Fibroblast of villous mesenchyme (primary cell): ENCODE results near the gene STK25. TPM values are rescaled to one million over a fixed set of nuclear protein-coding genes. Genes with fewer than 3 reads are reported as not detected.

Source experiments
- DNase-seq: peaks from one replicate; pipeline ENCODE4 v3.0.0-alpha.2; 2010; ENCODE audit warnings: low read depth
- H3K4me3 ChIP-seq: 2 replicates; pipeline ENCODE4 v1.5.1; 2011; ENCODE audit warnings: low read depth, mild to moderate bottlenecking, low read length
- CTCF ChIP-seq: IDR thresholded peaks from 2 replicates; pipeline ENCODE4 v1.5.1; 2012; ENCODE audit warnings: low read depth, mild to moderate bottlenecking, low read length; ENCODE audit not compliant: insufficient read depth
- total RNA-seq: library from RNA; depleted of rRNA; stranded (reverse); fragments of >200 nt; gene quantifications from 2 replicates; pipeline ENCODE4 v1.2.3, GENCODE V29; 2012

Gene STK25
- total RNA-seq, 1 donor: 245 TPM

DNA sequence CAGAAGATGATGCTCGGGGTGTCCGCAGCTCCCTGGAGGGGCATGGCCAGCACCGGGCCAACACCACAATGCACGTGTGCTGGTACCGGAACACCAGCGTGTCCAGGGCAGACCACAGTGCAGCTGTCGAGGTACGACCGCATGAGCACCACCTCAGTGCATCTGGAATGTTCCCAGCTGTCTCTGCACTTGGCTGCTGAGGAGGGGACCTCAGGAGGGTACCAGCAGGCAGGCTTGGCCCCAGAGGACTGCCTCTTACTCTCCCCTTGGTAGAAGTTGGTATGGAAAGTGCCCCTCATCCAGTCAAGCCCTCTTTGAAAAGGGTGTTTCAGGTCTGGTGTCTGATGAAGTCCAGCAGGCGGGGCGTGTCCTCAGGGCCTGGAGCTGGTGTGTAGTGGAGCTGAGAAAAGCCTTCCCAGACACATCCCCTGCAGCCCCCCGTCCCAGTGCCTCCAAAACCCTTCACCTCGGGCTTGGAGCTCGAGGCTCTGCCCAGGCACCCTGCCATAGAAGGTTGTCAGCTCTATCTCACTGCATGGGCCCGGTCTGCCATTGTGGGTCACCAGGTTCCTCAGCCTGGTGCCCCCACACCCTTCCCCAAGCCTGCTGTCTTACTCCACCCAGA lies 16.7 kb downstream of the STK25 start:
- H3K4me3 ChIP-seq: no peak overlapping the region
- DNase-seq: no peak
- no peak for TF ChIP-seq CTCF

DNA sequence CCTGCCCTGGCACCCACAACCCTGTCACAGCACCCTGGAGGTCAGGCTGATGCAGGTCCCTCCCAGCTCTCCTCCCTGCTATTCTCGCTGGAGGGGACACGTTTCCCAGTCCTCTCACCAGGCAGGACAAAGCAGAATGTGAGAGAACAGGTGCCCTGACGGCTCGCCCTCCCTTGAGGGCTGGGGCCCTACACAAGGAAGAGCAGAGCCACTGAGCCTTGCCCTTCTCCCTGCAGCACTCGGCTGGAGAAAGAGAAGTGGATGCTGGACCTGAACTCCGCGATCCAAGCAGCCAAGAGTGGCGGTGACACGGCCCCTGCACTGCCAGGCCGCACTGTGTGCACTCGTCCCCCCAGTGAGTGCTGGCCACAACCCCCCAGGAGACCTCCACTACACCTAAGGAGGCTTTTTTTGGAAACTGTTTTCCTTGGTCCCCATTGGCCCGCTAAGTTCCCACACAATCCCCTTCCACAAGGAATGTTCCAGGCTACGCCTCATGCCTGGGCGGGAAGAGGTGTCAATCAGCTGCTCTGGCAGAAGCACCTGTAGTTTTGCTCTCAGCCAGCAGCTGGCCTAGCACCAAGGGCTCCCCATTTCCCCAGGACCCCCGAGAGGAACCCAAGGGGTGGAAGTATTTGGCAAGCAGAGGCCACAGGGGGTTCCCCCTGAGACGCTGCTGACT lies 17.4 kb downstream of the STK25 start:
- TF ChIP-seq CTCF: no peak
- H3K4me3 ChIP-seq: no peak overlapping the region
- no peak for DNase-seq

DNA sequence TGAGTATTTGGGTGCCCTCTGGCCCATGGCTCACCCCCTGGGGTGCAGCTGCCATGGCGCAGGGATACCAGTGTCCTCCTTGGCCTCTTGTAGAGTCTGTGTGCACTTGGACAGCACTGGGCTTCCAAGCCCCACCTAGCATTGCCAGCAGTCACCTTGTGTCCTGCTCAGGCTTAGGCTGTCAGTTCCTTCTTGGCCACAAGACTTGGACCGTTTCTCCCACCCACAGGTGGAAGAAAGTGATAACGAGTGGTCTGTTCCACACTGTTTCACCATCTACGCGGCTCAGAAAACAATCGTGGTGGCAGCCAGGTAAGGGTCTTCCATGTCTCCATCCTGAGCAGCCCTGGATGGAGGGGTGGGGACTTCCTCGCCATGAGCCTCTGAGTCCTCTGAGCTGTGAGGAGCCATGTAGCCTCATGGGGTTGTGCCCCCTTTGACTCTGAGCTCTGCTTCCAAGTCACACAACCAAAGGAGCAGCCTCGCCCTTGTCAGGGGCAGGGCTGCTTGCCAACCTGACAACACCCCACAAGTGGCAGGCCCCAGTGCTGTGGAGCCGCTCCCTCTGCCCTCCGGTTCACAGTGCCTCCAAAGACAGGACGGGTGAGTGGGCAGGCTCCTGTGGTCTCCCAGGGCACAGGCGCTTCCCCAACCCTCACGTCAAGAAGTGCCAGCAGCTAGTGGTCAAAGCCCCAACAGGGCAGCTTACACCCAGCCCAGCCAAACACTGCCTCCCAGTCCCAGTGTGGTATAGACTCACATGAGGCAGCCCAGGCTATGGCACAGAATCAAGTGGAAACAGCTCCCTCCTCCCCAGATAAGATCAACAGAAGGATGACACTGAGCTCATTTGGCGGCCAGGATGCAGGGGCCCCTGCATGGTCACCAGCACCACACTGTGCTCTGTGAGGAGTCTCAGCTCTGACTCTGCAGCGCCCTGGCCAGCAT lies 18.4 kb downstream of the STK25 start:
- TF ChIP-seq CTCF: no peak
- peak; percentile 5 for DNase-seq
- no peak overlapping the region for H3K4me3 ChIP-seq

DNA sequence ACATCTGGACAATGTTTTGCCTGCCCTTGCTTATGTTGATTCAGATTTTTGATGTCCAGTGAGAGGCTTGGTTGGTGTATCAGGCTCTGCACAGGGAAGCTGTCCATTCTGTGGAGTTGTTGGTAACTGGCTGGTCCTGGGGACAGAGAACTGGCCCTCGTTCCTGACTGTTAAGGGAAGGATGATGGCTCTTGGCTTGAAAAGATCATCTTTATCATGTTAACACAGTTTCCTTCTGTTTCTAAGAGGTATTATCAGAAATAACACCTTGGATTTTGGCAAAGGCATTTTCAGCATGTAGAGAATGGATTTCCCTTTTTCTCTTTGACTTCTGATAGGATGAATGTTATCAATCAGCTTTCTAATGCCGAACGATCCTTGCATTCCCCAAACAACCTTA lies 19.3 kb downstream of the STK25 start:
- H3K4me3 ChIP-seq: no peak overlapping the region
- no peak for DNase-seq
- no peak for TF ChIP-seq CTCF

DNA sequence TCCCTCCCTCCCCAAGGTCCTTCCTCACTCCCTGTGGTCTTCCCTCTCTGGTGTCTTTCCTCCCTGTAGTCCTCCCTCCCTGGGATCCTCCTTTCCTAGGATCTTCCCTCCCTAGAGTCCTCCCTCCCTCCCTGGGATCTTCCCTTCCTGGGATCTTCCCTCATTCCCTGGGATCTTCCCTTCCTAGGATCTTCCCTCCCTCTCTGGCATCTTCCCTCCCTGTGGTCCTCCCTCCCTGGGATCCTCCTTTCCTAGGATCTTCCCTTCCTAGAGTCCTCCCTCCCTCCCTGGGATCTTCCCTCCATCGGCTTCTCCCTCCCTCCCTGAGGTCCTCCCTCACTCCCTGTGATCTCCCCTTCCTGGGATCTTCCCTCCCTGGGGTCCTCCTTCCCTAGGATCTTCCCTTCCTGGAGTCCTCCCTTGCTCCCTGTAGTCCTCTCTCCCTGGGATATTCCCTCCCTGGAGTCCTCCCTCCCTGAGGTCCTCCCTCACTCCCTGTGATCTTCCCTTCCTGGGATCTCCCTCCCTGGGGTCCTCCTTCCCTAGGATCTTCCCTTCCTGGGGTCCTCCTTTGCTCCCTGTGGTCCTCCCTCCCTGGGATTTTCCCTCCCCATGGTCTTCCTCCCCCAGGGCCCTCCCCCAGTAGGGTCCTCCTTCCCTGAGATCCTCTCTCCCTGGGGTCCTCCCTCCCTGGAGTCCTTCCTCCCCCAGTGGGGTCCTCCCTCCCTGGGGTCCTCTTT lies 23.0 kb downstream of the STK25 start:
- H3K4me3 ChIP-seq: no peak overlapping the region
- DNase-seq: no peak
- TF ChIP-seq CTCF: no peak

- DNase-seq: no peak
- TF ChIP-seq CTCF: no peak
- H3K4me3 ChIP-seq: no peak overlapping the region
Measured at GRCh38 chr2:241483305-241483704, 25.1 kb downstream of the STK25 start.
